Measurements from ENCODE around the gene NAA11.
"Not testable (repeated sequence)": the region's sequence is repeated elsewhere in the genome, so short reads cannot be mapped to it uniquely, and the experiment has no call there.

Gene NAA11

DNA sequence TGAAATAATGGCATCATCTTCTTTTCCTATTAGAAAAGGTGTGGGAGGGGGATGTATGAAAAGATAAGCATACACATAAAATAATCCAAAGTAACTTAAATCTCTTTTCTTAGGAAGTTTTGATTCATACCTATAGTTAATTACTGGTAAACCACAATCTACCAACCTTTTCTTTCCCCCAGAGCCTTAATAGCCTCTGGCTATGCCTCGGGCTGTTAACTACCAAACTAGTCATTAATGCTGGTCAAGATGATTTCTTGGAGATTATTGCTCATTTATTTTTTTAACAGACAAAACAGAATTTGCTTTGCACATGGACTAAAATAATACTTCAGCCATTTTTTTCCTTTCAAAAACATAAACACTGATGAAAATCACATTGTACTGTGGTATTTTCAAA lies 16.9 kb downstream of the NAA11 start:
- no peak for DNase-seq (ENCODE audit: low read depth, low spot score)

DNA sequence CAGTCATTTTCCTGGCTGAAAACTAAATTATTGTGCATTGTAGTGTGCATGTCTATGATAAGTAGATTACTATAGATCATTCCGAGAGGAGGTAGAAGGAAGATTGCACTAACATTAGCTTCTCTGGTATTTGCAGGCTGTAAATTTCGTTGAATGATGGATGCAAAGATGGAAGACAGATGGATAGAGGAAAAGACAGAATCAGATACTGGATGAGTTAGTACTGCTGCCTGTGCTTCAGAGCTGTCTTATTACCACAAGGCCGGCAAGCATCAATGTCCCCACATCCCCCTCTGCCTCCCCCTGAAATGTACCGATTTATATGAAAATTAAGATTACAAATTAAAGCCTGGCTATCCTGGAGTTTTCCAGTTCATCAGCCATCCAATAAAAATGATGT lies 17.7 kb downstream of the NAA11 start:
- DNase-seq (ENCODE audit: low read depth, low spot score): no peak

DNA sequence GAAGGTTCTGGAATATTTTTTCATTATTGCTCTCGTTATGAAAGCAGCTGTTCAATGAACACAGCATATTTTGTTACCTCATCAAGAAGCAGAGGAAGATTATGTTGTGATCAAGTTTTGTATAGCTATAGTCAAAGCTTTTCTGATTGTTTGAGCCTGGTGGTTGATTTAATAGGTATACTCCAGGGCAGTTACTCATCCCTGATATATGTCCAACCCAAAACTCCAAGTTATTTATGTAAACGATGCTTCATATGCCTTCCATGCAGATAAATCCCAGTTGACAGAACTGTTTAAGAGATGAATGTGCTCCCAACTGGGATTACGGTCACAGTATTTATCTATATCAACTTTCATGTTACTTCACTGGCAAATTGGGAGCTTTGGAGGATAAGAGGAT lies 19.1 kb downstream of the NAA11 start:
- DNase-seq (ENCODE audit: low read depth, low spot score): no peak

DNA sequence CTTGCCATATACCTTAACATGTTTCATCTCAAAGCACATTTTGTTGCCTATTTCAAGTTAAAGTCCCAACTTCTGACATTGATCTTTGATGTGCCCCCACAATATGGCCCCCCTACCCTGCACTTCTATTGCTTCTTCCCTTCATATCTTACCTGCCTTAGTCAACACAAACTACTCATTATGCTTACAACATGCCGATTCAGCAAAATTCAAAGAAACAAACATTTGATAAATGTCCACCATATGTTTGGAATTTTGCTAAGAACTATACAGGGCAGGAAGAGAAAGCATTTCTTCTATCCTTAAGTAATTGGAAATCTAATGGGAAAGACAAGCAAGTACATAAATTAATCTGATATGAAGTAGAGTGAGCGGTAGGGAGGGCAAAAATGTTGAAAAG lies 25.6 kb downstream of the NAA11 start:
- no peak for DNase-seq (ENCODE audit: low read depth, low spot score)

DNA sequence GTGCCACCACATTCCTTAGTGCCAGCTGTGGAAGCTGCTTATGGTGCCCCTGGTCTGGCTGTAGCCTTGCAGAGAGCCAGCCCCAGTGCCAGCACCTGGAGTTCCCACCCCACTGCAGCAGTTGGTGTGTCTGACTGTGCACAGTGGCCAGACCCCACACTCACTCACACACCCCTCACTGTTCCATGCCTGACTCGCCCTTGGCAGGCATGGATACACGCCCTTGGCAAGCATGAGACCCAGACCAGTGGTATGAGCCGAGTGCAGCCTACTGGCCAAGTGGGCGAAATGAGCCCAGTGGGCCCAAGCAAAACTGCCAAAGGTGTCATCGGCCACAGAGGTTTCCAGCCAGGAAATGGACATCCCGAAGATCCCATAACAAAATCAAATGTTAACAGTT lies 27.4 kb downstream of the NAA11 start:
- DNase-seq (ENCODE audit: low read depth, low spot score): no peak

DNA sequence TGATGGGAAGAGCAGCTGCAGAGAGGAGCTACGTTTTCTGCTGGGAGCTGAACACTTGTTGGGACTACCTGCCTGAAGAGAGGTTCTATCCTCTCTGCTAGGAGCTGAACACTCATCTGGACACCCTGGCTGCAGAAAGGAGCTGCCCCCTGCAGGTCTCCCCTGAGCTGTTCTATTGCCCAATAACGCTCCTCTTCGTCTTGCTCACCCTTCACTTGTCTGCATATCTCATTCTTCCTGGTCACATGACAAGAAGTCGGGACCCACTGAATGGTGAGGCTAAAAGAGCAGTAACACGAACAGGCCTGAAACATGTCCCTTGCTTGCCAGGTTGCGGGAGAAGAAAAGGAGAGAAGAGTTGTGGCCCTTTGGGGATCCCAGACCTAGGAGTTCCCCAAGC lies 27.8 kb downstream of the NAA11 start:
- no peak for DNase-seq (ENCODE audit: low read depth, low spot score)

DNA sequence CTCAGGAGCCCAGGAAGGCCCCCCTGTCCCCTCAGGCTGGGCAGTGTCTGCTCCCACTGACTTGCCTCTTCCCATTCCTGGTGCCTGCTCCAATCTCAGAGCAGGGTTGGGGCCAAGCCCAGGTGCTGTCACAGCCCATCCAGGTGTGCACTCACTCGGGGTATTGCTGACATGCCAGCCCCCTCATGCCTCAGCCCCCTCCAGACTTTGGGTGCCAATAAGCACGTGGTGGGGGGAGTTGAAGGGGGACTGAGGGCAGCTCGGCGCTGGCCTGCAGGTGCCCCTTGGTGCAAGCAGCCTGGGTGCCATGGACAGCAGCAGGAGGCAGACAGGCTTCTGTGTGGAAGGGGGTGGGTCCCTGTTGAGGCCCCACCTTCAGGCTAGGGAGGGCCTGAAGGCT lies 28.4 kb downstream of the NAA11 start:
- DNase-seq (ENCODE audit: low read depth, low spot score): no peak

DNA sequence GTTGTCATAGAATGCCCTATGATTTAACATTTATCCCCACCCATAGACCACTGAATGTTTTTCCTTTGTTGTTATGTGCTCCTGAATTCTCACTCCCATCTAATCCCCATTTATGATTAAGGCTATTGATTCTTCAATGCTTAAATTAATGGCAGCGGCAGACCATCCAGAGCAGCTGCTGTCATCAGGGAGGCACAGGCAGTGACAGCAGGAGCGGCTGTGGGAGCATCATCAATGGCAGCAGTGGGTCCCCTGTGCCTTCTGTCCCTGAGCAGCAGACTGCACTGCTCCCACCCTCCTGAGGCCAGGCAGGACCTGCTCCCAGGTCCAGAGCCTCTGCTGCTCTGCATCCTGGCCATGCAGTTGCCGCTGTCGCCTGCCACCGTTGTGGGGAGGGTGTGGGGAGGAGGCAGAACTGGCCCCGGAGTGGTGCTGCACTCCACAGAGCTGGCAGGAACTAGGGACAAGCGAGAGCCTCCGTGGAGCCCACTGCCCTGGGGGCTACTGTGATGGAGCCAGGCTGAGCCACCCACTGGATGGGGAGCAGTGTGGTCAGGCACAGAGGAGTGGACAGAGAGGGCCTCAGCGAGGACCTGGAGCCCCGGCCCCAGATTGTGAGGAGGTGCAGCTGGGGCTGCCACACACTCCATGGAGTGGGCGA lies 29.0 kb downstream of the NAA11 start:
- no peak for DNase-seq (ENCODE audit: low read depth, low spot score)

DNA sequence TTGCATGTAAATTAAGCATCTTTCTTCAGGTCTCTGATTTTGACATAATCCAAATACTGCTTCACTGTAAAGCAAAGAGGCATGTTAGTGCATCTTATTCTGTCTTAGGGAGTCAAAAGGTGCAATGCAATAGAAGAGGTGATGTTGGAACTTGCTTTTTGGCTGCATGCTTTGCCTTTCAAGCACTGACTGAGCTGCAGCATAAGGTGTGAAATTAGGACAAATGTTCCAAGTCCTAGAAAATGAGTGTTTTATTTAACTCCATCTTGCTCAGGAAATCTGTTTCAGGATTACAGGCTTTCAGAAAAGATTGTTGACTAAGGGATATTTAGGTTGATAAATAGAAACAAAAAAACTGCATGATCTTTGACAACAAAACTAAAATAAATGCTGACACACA lies 30.8 kb downstream of the NAA11 start:
- no peak for DNase-seq (ENCODE audit: low read depth, low spot score)

DNA sequence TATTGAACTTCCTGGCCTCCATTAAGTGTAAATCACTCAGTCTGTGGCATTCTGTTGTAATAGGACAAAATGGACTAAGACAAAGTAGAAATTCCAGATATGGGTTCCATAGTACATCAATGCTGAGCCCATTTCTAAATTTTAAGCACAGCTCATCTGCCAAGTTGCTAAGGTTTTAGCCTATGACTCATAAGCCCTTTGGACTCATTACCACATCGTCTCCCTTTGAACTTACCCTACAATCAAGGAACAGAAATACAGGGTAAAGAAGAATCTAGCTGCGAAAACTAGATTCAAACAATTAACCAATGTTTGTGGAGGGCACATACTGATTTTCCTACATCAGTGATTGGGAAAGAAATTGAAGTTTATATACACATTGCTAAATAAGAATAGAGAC lies 31.8 kb downstream of the NAA11 start:
- DNase-seq (ENCODE audit: low read depth, low spot score): no peak

DNA sequence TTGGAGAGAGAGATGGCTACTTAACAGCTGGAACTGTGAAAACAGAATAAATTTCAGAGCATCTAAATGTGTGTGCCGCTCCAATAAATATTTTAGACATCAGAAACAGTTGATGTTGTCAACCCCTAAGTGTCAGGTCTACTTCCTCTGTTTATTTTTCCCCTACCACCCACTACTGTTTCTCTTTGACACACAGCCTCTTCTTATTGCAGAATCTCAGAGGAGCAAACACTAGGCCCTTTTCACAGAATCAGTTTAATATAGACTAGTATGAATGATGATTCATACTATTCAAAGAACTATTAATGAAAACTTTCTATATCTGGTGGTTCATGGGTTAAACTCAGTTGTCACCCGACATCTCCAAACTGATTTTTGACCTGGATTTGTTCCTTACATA lies 33.9 kb downstream of the NAA11 start:
- DNase-seq (ENCODE audit: low read depth, low spot score): no peak

DNA sequence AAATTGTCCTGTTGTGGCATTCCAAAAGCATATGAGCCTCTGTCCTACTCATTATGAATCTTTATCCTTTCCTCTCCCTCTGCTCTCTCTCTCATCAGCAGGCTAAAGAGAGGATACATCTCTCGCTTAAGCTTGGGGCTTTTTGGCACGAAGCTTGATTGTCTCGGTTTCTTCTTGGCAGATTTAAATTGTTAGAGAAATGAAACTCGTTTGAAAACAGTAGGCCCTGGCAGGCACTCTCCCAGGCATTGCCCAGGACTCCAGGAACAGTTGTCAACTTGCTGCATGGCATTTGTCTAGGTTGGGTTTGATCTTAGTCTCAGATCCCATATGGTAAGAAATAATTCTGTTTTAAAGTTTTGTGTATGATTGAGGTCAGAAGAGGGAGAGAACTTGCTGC lies 35.5 kb downstream of the NAA11 start:
- no peak for DNase-seq (ENCODE audit: low read depth, low spot score)

DNA sequence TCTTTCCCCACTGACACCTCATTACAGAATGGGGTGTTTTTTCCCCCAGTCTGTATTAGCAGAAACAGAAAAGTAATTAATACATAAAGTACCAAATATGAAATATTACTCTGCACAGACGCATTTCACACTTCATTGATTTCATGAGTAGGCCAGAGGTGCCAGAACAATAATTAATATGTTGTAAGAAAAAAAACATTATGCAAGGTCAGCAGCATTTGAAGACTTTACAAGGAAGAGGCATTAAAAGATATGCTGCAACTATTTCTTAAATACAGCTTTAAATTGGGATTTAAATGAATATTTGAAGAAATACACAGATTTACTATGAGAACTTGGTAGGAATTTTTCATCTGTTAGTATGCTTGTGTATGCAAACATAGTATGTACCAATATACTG lies 37.7 kb downstream of the NAA11 start:
- DNase-seq (ENCODE audit: low read depth, low spot score): no peak

DNA sequence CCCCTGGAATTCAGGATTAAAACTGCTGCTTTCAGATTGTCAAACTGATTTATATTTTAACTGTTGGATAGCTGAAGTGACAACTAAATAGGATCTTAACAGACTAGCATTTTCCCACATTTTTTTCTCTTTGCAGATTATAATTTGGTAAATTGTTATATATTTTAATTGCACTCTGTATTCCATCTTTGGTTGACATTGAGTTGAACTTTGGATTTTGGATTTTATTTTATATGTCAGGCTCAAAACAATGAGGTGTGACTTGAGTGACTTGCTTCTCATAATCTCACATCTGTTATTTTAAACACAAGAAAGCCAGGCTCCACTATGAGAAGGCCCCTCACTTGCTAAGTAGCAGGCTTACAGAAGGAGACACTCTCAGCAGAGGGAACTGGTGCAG lies 38.1 kb downstream of the NAA11 start:
- no peak for DNase-seq (ENCODE audit: low read depth, low spot score)

DNA sequence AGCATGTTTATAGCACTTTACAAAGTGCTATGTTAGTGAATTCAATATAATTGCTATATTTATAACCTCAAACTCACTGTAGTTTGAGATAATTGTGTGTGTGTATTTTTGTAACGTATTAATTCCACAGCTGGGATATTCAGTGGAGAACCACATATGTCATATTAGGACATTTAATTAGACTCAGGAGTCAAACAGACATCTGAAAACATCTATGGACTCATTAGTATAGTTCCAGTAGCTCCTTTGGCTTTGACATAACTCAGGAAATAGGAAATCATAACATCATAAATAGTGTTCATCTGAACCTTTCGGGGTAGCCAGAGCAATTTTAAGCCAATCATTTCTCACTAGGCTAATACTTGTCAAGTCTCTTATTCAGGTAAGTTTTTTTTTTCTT lies 38.8 kb downstream of the NAA11 start:
- no peak for DNase-seq (ENCODE audit: low read depth, low spot score)

DNA sequence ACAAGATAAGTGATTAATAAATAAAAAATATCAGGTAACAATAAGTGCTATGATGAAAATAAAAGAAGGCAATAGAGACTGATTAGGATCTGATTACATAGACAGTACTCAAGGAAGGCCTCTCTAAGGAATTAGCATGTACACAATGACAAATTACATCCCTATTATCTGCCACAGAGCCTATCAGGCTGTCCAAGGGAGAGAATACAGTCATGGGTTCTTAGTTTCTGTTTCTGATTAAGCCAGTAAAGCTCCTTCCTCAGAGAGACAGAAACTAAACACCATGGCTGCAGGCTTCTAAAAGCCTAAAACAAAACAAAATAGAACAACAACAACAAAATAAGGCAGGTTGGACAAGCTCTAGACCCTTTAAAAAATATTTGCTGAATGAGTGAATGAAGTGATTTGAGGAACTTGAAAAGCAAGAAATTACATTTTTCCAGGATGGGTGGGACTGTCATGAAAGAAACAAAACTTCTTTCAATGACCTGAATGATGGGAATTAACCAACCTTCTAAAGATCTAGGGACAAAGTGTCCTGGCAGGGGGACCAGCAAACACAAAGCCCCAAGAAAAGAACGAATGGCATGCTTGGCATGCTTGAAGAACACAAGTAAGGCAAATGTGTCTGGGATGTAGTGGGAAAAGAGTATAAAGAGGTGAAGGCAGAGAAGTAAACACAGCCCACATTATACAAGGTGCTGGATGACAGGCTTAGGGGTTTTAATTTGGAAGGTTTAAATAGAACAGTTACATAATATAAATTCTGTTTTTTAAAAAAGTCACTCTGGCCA lies 44.1 kb downstream of the NAA11 start:
- no peak for DNase-seq (ENCODE audit: low read depth, low spot score)

DNA sequence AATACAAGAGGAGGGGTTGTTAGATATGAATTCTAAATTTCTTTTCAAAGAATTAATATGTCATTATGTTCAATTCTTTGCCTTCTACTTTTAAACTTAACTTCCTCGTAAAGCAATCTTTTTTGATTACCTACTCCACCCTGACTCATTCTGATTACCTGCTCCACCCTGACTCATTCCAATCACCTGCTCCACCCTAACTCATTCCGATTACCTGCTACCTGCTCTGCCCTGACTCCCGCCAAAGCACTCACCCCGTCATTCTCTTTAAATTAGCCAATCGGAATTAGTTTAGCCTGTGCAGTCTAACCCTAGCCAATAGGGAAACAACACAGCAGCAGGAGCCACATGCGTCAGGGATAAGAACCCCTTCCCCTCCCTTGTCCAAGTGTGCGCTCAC lies 48.4 kb downstream of the NAA11 start:
- DNase-seq (ENCODE audit: low read depth, low spot score): not testable (repeated sequence)

DNA sequence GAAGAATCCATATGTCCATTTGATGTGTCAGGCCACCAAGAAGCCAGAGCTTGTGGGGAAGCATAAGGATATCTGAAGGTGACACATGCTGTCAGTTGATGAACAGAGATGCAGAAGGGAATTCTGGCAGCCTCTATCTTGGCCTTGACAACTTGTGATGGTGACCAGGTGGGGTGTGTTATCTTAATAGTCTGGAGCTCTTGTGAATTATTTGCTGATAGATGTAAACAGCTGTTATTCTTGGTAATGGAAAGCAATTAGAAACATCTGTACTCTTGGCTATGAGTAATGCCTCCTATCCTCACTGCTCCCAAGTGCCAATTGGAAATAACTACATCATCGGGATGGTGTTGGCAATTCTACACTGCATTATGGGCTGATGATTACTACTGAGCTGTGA lies 51.9 kb downstream of the NAA11 start:
- no peak for DNase-seq (ENCODE audit: low read depth, low spot score)

DNA sequence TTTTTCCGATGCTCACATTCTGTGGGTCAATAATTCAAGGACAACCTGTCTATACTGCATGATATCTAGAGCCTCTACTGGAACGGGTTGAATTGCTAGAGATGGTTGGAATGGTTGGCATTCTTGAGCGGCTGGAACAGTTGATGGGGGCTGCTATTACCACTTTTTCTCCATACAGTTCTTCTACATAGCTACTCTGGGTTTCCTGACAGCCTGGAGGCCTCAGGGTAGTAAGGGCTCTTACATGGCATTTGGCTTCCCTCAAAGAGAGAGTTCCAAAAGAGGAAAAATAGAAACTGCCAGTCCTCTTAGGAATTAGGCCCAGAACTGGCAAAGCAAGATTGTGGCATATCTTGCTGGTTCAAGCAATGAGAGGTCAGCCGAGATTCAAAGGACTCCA lies 53.1 kb downstream of the NAA11 start:
- no peak for DNase-seq (ENCODE audit: low read depth, low spot score)

DNA sequence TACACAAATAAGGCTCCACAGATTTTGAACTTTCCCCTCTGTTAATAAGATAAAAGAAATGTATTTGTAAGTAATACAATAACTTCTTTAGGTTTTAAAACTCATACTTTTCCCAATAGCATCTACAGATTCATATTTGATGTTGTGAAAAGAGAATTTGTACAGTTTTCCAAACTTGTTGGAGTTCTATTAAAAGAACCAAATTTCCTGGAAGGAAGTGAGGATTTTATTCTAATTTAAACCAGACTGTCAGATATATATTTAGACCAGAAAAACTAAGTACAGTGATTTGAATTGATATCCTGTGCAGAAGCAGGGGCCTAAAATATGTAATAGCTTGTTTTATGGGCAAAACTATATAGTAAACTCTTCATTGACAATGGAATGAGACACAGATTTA lies 53.7 kb downstream of the NAA11 start:
- no peak for DNase-seq (ENCODE audit: low read depth, low spot score)

DNA sequence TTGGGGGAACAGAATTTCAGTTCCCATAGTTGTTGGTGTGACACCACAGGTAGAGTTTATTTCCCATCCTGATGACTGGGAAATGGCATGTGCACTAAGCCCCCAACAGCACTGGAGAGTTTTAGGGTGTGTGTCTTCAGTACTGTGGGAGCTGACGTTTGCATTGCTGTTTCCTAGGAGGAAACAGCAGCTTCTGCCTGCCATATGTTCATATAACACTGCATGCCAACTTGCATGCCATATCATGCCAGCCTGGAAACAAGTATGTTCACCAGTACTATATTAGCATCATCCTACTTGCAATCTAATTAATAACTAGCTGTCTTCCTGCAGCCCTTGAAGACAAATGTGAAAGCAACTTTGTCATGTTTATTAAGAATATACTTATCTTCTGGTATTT lies 58.2 kb downstream of the NAA11 start:
- DNase-seq (ENCODE audit: low read depth, low spot score): no peak
